K562 (cell line): Measurements from ENCODE around the gene C2orf76. TPM values are rescaled to one million over a fixed set of nuclear protein-coding genes. Genes with fewer than 3 reads are reported as not detected.
A peak's percentile ranks its signal among the peaks of the same experiment; 100 is the strongest.

ENCODE experiments used
- ATF4 ChIP-seq: fragments of 450-650 bp; formaldehyde crosslinking; IDR thresholded peaks from 2 replicates; pipeline ENCODE4 v1.4.0; 2022; ENCODE audit warnings: mild to moderate bottlenecking, moderate library complexity
- ATF6 ChIP-seq: sonication (generic); formaldehyde crosslinking; IDR thresholded peaks from 2 replicates; pipeline ENCODE4 v1.4.0; 2020; ENCODE audit warnings: mild to moderate bottlenecking, missing genetic modification reagents
- BRD9 ChIP-seq: fragments of 450-650 bp; IDR thresholded peaks from 2 replicates; pipeline ENCODE4 v1.6.1; 2018; ENCODE audit warnings: low read depth; ENCODE audit not compliant: partially characterized antibody
- CBFA2T2 ChIP-seq: fragments of 450-650 bp; conservative IDR thresholded peaks from 2 replicates; pipeline ENCODE4 v1.6.1; 2017; ENCODE audit warnings: mild to moderate bottlenecking
- CBX5 ChIP-seq: IDR thresholded peaks from 2 replicates; pipeline ENCODE4 v1.6.1; 2014; ENCODE audit warnings: low read depth, borderline replicate concordance
- CCAR2 ChIP-seq: fragments of 200-400 bp; formaldehyde crosslinking; IDR thresholded peaks from 2 replicates; pipeline ENCODE4 v1.6.1; 2017; ENCODE audit warnings: mild to moderate bottlenecking, low read depth, low read length
- E2F3 ChIP-seq: fragments of 250-450 bp; sonication (Bioruptor Pico); IDR thresholded peaks from 2 replicates; pipeline ENCODE4 v1.4.0; 2020; ENCODE audit warnings: mild to moderate bottlenecking
- E2F6 ChIP-seq, 2 experiments: IDR thresholded peaks; 2 replicates each; pipeline ENCODE4 v1.6.1; 2011; ENCODE audit warnings: borderline replicate concordance in 1 of 2, control low read depth in 1 of 2, low read depth in 1 of 2, low read length in 1 of 2, mild to moderate bottlenecking in 1 of 2, mixed read lengths in 1 of 2, moderate library complexity in 1 of 2; ENCODE audit not compliant: insufficient read depth in 1 of 2, insufficient read length in 1 of 2, poor library complexity in 1 of 2, severe bottlenecking in 1 of 2; ENCODE audit errors: extremely low read depth in 1 of 2
- FOS ChIP-seq: IDR thresholded peaks from 3 replicates; pipeline ENCODE4 v1.6.1; 2011; ENCODE audit not compliant: insufficient read length; ENCODE audit errors: extremely low read depth
- FOSL1 ChIP-seq: fragments of 200-800 bp; sonication (Bioruptor generic); conservative IDR thresholded peaks from 2 replicates; pipeline ENCODE4 v1.6.1; 2016; ENCODE audit warnings: missing genetic modification characterization, missing compliant biosample characterization
- HDAC3 ChIP-seq: fragments of 450-650 bp; IDR thresholded peaks from 2 replicates; pipeline ENCODE4 v1.6.1; 2018; ENCODE audit warnings: borderline replicate concordance, mild to moderate bottlenecking, moderate library complexity; ENCODE audit not compliant: partially characterized antibody
- HDGF ChIP-seq: fragments of 450-650 bp; IDR thresholded peaks from 2 replicates; pipeline ENCODE4 v1.6.1; 2016
- HLTF ChIP-seq: fragments of 450-650 bp; IDR thresholded peaks from 2 replicates; pipeline ENCODE4 v1.6.1; 2016
- NCOA2 ChIP-seq, 2 experiments: fragments of 450-650 bp; IDR thresholded peaks; 2 replicates each; pipeline ENCODE4 v1.6.1; 2018; ENCODE audit warnings: mild to moderate bottlenecking in 2 of 2, moderate library complexity in 1 of 2; ENCODE audit not compliant: partially characterized antibody in 2 of 2
- PATZ1 ChIP-seq: fragments of 250-450 bp; sonication (Bioruptor Pico); IDR thresholded peaks from 2 replicates; pipeline ENCODE4 v1.5.0; 2020; ENCODE audit warnings: mild to moderate bottlenecking, borderline replicate concordance
- PTTG1 ChIP-seq: fragments of 450-650 bp; IDR thresholded peaks from 2 replicates; pipeline ENCODE4 v1.6.1; 2016; ENCODE audit warnings: low read depth, mild to moderate bottlenecking, missing genetic modification characterization, missing compliant biosample characterization
- RBFOX2 ChIP-seq: fragments of 200-400 bp; formaldehyde crosslinking; IDR thresholded peaks from 2 replicates; pipeline ENCODE4 v1.6.1; 2017; ENCODE audit warnings: low read depth, mild to moderate bottlenecking, low read length, moderate library complexity
- SAFB ChIP-seq: fragments of 200-400 bp; formaldehyde crosslinking; IDR thresholded peaks from 2 replicates; pipeline ENCODE4 v1.6.1; 2017; ENCODE audit warnings: low read depth, low read length, borderline replicate concordance
- SRSF9 ChIP-seq: fragments of 200-400 bp; formaldehyde crosslinking; IDR thresholded peaks from 2 replicates; pipeline ENCODE4 v1.6.1; 2017; ENCODE audit warnings: low read depth, low read length, borderline replicate concordance
- TAF9B ChIP-seq: fragments of 450-650 bp; IDR thresholded peaks from 2 replicates; pipeline ENCODE4 v1.6.1; 2018; ENCODE audit warnings: mild to moderate bottlenecking; ENCODE audit not compliant: partially characterized antibody
- TEAD1 ChIP-seq, 2 experiments: fragments of 450-650 bp in 1 of 2; sonication (generic) in 1 of 2; formaldehyde crosslinking; IDR thresholded peaks; 2 replicates each; pipeline versions ENCODE4 v1.4.0 to v1.8.0; 2020 to 2022; ENCODE audit warnings: mild to moderate bottlenecking in 2 of 2, missing genetic modification reagents in 1 of 2
- ZNF224 ChIP-seq: sonication (generic); formaldehyde crosslinking; IDR thresholded peaks from 2 replicates; pipeline ENCODE4 v1.8.0; 2022; ENCODE audit warnings: mild to moderate bottlenecking, missing genetic modification reagents
- ZNF324 ChIP-seq: fragments of 250-450 bp; sonication (Bioruptor Pico); IDR thresholded peaks from 2 replicates; pipeline ENCODE4 v1.4.0; 2020; ENCODE audit warnings: mild to moderate bottlenecking
- polyA plus RNA-seq, 8 experiments: library from polyadenylated mRNA; depleted of rRNA in 4 of 8; stranded (reverse) in 5 of 8; unstranded in 3 of 8; fragments of >200 nt; fragmentation: Nextera tagmentation in 2 of 8; fragmentation: Illumina TruSeq in 1 of 8; extraction: Ambion mirVana in 2 of 8; extraction: Trizol in 1 of 8; gene quantifications; 2 replicates each; pipeline versions ENCODE4 v1.2.1 to v1.2.3, GENCODE V29; 2011 to 2014; ENCODE audit warnings: inconsistent platforms in 1 of 8, missing spikeins in 1 of 8
- total RNA-seq, 7 experiments: library from RNA; depleted of rRNA in 6 of 7; stranded (reverse); fragments of >200 nt in 6 of 7; fragmentation: Illumina TruSeq in 2 of 7; extraction: Trizol in 2 of 7; gene quantifications; 2 replicates each; pipeline versions ENCODE4 v1.2.1 to v1.2.3, GENCODE V29; 2011 to 2021; ENCODE audit warnings: low replicate concordance in 1 of 7

C2orf76 gene
- total and polyA plus RNA-seq, 9 of the 15 experiments (the other 6 are each of a cell fraction or from before 2014, with no cell fraction given) = 4.8 to 26.2 (median 14.5) TPM

- TF ChIP-seq PATZ1 (CRISPR knock-in tag) (peak; percentile 91), TEAD1 (CRISPR knock-in tag; IDR thresholded peaks at IDR 0.05) (peak in 1 of 2 experiments; percentile 91; a peak in 2 of 4 replicates), ATF4 (peak; percentile 85), BRD9 (no peak), E2F3 (CRISPR knock-in tag) (peak; percentile 89), CBFA2T2 (peak; percentile 65), HLTF (no peak), PTTG1 (tag) (peak; percentile 91), TAF9B (no peak), FOS (no peak), FOSL1 (tag) (no peak), ZNF324 (peak; percentile 78), E2F6 (IDR thresholded peaks at IDR 0.05; ENCODE audit: borderline replicate concordance in 1 of 2, extremely low read depth in 1 of 2, insufficient read depth in 1 of 2, insufficient read length in 1 of 2, low read depth in 1 of 2, low read length in 1 of 2, poor library complexity in 1 of 2, severe bottlenecking in 1 of 2) (no peak), ATF6 (no peak), CCAR2 (no peak), HDGF (no peak), HDAC3 (no peak), RBFOX2 (no peak), ZNF224 (CRISPR knock-in tag) (no peak), SAFB (no peak), NCOA2 (IDR thresholded peaks at IDR 0.05; ENCODE audit: partially characterized antibody in 2 of 2) (no peak), CBX5 (no peak), SRSF9 (no peak)
Measured at GRCh38 chr2:119338826-119339561, 27.6 kb downstream of the C2orf76 start (continued).
